ENCODE measurements around the gene PTPN9.
"Not testable (repeated sequence)": the region's sequence is repeated elsewhere in the genome, so short reads cannot be mapped to it uniquely, and the experiment has no call there.

PTPN9 gene

GRCh38 chr15:75532413-75533250, 46.5 kb downstream of the PTPN9 start:
- in situ Hi-C loops (cut with MboI; ENCODE audit: low sequenced_read_pairs): no loop called here

- in situ Hi-C loops (cut with MboI; ENCODE audit: low sequenced_read_pairs): no loop called here
Observed at GRCh38 chr15:75531041-75531450, 48.1 kb downstream of the PTPN9 start.

GRCh38 chr15:75530169-75530568, 48.9 kb downstream of the PTPN9 start:
- in situ Hi-C loops (cut with MboI; ENCODE audit: low sequenced_read_pairs): no loop called here

GRCh38 chr15:75525756-75526155, 53.4 kb downstream of the PTPN9 start:
- in situ Hi-C loops (cut with MboI; ENCODE audit: low sequenced_read_pairs): not testable (repeated sequence)

GRCh38 chr15:75523011-75523410, 56.1 kb downstream of the PTPN9 start:
- in situ Hi-C loops (cut with MboI; ENCODE audit: low sequenced_read_pairs): no loop called here

GRCh38 chr15:75517233-75517632, 61.9 kb downstream of the PTPN9 start:
- in situ Hi-C loops (cut with MboI; ENCODE audit: low sequenced_read_pairs): no loop called here

GRCh38 chr15:75508840-75509532, 70.1 kb downstream of the PTPN9 start:
- in situ Hi-C loops (cut with MboI; ENCODE audit: low sequenced_read_pairs): no loop called here

- in situ Hi-C loops (cut with MboI; ENCODE audit: low sequenced_read_pairs): no loop called here
Observed at GRCh38 chr15:75502360-75502759, 76.8 kb downstream of the PTPN9 start.

GRCh38 chr15:75493732-75494131, 85.4 kb downstream of the PTPN9 start:
- in situ Hi-C loops (cut with MboI; ENCODE audit: low sequenced_read_pairs): no loop called here

GRCh38 chr15:75483961-75484360, 95.2 kb downstream of the PTPN9 start:
- in situ Hi-C loops (cut with MboI; ENCODE audit: low sequenced_read_pairs): no loop called here

GRCh38 chr15:75483556-75483955, 95.6 kb downstream of the PTPN9 start:
- in situ Hi-C loops (cut with MboI; ENCODE audit: low sequenced_read_pairs): not testable (repeated sequence)

- in situ Hi-C loops (cut with MboI; ENCODE audit: low sequenced_read_pairs): no loop called here
Observed at GRCh38 chr15:75483106-75483505, 96.0 kb downstream of the PTPN9 start.

- in situ Hi-C loops (cut with MboI; ENCODE audit: low sequenced_read_pairs): not testable (repeated sequence)
Observed at GRCh38 chr15:75480463-75480862, 98.7 kb downstream of the PTPN9 start.

- in situ Hi-C loops (cut with MboI; ENCODE audit: low sequenced_read_pairs): no loop called here
Observed at GRCh38 chr15:75479670-75480069, 99.4 kb downstream of the PTPN9 start.

GRCh38 chr15:75477094-75477493, 102.0 kb downstream of the PTPN9 start:
- in situ Hi-C loops (cut with MboI; ENCODE audit: low sequenced_read_pairs): not testable (repeated sequence)

- in situ Hi-C loops (cut with MboI; ENCODE audit: low sequenced_read_pairs): no loop called here
Observed at GRCh38 chr15:75468913-75469598, 110.1 kb downstream of the PTPN9 start.

GRCh38 chr15:75460646-75461045, 118.5 kb downstream of the PTPN9 start:
- in situ Hi-C loops (cut with MboI; ENCODE audit: low sequenced_read_pairs): no loop called here

GRCh38 chr15:75459581-75459980, 119.5 kb downstream of the PTPN9 start:
- in situ Hi-C loops (cut with MboI; ENCODE audit: low sequenced_read_pairs): no loop called here

- in situ Hi-C loops (cut with MboI; ENCODE audit: low sequenced_read_pairs): no loop called here
Observed at GRCh38 chr15:75456710-75457109, 122.4 kb downstream of the PTPN9 start.

GRCh38 chr15:75455982-75456531, 123.1 kb downstream of the PTPN9 start:
- in situ Hi-C loops (cut with MboI; ENCODE audit: low sequenced_read_pairs): no loop called here

- in situ Hi-C loops (cut with MboI; ENCODE audit: low sequenced_read_pairs): no loop called here
Observed at GRCh38 chr15:75455424-75455981, 123.6 kb downstream of the PTPN9 start.

All from HL-60/S4 treated with phorbol 12-myristate 13-acetate at 8.2 ng/mL for 4 days and 3 days (cell line).